DMS53 (cell line): ENCODE results near the gene IPO9.

Experiments used
- DNase-seq: peaks from one replicate; lab custom pipeline; 2025; lab: John Stamatoyannopoulos, UW

Gene IPO9

GRCh38 chr1:201828820-201829774 lies at the start of gene IPO9:
Gene IPO9 (plus strand): TSS chr1:201829157. CDS start chr1:201829210, 53 bp downstream.
- peak; percentile 98 for DNase-seq

DNA sequence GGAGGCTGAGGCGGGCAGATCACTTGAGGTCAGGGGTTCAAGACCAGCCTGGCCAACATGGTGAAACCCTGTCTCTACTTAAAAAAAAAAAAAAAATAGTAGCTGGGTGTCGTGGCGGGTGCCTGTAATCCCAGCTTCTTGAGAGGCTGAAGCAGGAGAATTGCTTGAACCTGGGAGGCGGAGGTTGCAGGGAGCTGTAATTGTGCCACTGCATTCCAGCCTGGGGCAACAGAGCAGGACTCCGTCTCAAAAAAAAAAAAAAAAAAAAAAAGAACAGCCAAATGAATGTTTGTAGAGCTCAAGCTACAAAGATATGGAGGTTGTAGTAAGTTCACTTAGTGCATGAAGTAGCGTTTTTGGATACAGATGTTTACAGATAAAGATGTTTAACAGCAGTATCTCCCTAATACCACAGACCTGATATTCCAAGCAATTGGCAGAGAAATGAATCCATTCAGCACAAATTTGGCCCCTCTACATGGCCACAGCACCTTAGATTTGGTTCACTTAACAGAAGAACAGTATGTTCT lies 49.5 kb upstream of the IPO9 start:
- no peak for DNase-seq

DNA sequence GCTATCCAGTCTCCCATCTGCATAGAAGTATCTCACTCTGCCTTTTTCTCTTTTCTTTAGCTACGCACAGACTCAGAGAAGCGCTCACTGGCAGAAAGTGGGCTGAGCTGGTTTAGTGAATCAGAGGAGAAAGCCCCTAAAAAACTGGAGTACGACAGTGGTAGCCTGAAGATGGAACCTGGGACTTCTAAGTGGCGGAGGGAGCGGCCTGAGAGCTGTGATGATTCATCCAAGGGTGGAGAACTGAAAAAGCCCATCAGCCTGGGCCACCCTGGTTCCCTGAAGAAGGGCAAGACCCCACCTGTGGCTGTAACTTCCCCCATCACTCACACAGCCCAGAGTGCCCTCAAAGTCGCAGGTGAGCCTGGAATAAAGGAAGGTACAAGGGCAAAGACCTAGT lies 48.0 kb upstream of the IPO9 start:
- no peak for DNase-seq

DNA sequence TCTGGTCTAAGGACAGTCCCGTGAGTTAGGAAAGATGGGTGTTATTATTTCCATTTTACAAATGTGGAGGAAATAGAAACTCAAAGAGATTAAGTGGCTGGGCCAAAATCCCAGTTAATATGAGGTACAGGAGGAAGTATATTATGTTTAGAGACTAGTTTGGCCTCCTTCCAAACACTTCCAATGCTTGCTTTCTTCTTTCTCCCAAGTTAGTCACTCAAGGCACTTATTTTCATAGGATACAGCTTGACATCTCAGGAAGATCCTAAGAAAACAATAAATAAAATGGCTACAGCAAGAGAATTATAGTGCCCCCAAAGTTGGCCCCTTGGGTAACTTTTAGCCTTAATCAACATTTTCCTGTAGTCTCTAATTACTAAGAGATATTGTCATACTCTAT lies 47.5 kb upstream of the IPO9 start:
- DNase-seq, result no peak

GRCh38 chr1:201782353-201782752 lies 46.6 kb upstream of the IPO9 start:
- no peak for DNase-seq

GRCh38 chr1:201783058-201783457 lies 45.9 kb upstream of the IPO9 start:
- no peak for DNase-seq

DNA sequence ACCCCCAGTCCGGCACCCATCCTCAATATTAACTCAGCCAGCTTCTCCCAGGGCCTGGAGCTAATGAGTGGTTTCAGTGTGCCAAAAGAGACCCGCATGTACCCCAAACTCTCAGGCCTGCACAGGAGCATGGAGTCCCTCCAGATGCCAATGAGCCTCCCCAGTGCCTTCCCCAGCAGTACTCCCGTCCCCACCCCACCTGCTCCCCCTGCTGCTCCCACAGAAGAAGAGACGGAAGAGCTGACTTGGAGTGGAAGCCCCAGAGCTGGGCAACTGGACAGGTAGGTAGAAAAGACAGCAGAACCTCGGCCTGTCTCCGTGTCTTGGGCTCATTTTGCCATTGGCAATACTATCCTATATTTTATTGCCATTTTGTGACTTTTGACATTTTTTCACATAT lies 45.4 kb upstream of the IPO9 start:
- DNase-seq, result no peak

GRCh38 chr1:201785291-201785690 lies 43.7 kb upstream of the IPO9 start:
- no peak for DNase-seq

GRCh38 chr1:201786824-201787223 lies 42.1 kb upstream of the IPO9 start:
- DNase-seq, result no peak

- no peak for DNase-seq
These were observed 40.7 kb upstream of the IPO9 start for GRCh38 chr1:201788296-201788695.

- DNase-seq, result no peak
These were observed 39.7 kb upstream of the IPO9 start for GRCh38 chr1:201789245-201789644.

DNA sequence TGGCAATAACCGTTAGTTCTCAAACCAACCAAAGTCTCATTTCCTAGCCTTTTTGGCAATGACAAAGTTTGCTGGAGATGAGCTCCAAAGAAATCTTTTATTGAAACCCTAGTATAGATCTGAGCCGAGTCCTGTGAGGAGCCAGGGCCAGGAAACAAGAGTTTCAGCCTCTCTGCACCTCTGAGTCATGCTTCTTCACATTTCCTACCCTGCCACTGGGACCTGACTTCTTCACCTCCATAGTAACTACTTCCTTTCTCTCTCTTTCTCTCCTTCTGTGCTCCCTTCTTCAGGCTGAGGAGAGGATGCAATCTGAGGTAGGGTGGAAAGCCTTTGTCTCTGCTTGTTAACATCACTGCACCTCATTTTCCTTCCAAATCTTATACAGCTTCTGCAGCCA lies 38.7 kb upstream of the IPO9 start:
- DNase-seq, result no peak

GRCh38 chr1:201791051-201791778 lies 37.7 kb upstream of the IPO9 start:
- DNase-seq, result no peak

DNA sequence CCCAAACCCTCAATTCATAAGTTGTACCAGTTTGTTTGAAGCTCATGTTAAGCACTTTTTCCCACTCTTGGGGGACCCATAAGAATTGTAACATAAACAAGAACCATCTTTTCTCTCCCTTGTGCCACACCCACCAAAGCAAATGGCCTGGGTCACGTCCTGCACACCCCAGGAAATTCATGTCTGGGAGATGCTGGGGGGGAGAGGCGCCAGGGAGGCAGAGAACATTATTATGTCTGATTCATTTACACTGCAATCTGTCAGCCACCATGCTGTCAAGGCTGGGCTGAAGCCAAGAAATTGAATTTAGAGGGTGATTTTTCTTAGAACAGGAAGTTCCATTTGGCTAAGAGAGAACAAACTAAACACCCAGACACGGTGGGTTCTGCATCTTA lies 37.2 kb upstream of the IPO9 start:
- no peak for DNase-seq

- DNase-seq, result peak; percentile 95
These were observed 36.2 kb upstream of the IPO9 start for GRCh38 chr1:201792534-201793305.

DNA sequence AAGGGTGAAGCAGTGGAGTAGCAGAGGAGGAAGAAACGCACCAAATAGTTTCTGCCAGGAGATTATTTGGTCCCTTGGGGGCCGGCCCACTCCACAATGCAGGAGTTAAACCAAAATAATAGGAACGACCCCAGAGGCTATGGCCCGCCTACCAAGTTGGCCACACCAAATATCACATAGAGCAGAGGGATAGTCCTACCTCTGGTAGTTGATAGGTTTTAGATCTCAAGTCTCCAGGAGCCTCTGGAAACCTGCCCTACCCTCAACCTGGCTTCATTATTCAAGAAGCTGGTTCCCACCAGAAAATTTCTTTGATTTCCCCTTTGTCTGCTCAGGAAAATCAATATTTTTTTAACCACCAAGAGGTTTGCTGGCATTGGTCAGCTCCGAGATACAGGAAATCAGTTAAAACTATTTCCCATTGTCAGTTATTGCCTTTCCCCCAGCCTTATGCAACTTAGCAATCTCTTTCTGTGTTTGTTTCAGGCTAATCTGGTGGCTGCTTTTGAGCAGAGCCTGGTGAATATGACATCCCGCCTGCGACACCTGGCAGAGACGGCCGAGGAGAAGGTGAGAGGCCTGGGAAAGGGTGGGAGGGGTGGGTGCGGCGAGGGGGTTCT lies 35.5 kb upstream of the IPO9 start:
- DNase-seq, result no peak

- DNase-seq, result peak; percentile 49
These were observed 33.9 kb upstream of the IPO9 start for GRCh38 chr1:201795066-201795465.

- no peak for DNase-seq
These were observed 28.7 kb upstream of the IPO9 start for GRCh38 chr1:201800246-201800645.

DNA sequence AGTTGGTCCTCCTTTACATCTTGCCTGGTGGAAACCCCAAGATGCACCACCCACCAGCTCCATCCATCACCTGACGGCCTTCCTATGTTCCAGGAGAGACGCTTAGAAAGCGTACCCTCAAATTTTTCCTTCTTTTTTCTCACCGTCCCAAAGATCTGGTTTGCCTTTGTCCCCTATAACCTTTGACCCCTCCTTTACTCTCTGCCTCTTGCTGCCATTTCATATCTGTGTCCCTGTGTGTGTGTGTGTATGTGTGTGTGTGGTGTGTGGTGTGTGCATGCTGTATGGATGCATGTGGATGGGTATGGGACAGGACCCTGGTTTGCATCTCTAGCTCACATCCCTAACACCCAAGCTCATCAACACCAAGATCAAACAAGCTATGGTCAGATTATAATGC lies 22.2 kb upstream of the IPO9 start:
- DNase-seq, result no peak

DNA sequence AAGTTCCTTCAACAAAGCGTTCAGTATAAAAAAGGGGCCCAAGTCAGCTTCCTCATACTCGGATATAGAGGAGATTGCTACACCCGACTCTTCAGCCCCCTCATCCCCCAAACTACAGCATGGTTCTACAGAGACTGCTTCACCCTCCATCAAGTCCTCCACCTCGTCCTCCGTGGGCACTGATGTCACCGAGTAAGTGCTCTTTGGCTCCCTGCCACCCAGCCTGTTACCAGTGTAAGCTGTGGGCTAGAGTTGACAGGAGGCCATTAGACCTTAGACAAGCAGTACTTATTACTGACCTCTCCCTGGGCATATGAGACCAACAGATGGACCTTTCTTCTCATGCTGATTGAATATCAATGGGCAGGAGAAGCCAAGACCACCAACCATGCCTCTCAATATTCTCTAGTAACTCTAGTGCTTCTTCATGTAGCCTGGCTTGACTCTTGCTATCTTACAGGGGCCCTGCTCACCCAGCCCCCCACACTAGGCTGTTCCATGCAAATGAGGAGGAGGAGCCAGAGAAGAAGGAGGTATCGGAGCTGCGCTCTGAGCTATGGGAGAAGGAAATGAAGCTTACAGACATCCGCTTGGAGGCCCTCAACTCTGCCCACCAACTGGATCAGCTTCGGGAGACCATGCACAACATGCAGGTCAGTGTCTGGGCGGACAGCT lies 20.9 kb upstream of the IPO9 start:
- peak; percentile 17 for DNase-seq

- no peak for DNase-seq
These were observed 20.3 kb upstream of the IPO9 start for GRCh38 chr1:201808633-201808990.
